GDM1 (cell line): ENCODE measurements around the gene PRDM16.

Experiments used
- DNase-seq: peaks from one replicate; lab custom pipeline; 2025; lab: John Stamatoyannopoulos, UW

Gene PRDM16

DNA sequence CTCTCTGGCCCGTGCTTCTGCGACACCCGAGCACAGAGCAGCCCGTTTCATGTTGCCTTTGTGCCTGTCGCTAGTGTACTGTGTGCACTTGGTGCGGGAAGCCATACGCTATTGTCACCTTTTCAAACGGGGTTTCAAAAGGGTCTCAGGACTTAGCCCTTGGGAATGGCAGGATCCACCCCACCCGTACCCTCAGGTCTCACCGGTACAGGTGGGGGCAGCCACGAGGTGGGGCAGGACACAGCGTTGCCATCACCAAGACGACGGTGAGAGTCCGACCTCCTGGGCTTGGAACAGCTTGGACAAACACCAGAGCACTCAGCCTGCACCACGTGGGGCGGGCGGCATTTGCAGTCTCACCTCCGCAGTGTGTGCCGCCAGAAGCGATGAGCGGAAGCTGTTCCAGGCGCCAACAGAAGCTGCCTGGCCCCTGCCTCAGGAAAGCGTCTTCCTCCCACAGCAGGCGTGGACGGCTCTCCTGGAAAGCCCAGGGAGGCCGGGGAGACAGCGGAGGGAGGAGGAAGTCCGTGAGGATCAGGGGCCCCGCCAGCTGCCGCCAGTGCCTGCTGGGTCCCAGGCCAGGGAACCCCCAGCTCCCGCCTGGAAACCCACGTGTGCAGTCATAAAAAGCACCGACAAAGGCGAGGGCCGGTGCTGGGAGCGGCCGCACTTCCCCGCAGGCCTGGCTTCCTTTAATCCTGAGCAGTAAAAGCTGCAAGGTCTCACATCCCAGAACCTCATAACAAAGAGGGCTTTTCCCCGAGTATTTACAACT is 254.2 kb downstream of the PRDM16 start:
- DNase-seq: no peak

DNA sequence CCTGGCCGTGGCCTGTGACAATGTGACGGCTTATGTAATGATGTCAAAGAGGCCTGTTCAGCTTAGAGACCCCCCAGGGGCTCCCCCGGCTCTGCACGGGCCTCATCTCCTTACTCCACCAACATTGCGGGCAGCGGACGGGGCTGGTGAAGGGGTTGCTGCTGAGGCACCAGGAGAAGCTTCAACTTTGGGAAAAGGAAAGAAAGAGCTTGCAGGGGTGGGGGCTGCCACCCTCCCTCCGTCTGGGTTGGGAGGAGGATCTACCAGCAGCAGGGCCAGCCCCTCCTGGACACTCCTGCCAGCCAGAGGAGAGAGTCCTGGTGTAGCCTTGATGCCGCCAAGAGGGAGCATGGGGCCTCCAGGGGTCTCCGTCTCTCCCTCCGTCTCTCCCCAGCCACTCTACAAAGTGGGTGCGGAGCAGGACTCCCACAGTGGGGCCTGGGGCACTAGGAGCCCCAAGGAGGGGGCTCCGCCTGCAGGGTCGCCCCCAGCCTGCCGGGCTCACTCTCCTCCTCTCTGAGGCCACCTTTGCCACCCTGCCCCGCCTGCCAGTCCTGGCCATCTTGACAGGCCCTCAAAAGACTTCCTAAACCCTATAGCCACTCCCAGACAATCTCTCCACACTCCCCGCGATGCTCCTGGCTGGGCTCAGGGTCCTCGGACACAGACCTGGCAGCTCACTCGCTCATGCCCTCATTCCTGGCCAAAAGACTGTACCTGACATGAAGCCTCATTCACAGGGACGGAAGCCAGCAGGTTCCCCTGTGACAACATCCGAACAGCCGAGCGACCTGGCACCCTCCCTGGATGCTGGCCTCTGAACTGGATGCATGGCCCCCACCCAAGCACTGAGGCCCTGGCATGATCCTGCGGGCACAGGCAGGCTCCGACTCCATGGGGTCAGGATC is 255.0 kb downstream of the PRDM16 start:
- DNase-seq: no peak

DNA sequence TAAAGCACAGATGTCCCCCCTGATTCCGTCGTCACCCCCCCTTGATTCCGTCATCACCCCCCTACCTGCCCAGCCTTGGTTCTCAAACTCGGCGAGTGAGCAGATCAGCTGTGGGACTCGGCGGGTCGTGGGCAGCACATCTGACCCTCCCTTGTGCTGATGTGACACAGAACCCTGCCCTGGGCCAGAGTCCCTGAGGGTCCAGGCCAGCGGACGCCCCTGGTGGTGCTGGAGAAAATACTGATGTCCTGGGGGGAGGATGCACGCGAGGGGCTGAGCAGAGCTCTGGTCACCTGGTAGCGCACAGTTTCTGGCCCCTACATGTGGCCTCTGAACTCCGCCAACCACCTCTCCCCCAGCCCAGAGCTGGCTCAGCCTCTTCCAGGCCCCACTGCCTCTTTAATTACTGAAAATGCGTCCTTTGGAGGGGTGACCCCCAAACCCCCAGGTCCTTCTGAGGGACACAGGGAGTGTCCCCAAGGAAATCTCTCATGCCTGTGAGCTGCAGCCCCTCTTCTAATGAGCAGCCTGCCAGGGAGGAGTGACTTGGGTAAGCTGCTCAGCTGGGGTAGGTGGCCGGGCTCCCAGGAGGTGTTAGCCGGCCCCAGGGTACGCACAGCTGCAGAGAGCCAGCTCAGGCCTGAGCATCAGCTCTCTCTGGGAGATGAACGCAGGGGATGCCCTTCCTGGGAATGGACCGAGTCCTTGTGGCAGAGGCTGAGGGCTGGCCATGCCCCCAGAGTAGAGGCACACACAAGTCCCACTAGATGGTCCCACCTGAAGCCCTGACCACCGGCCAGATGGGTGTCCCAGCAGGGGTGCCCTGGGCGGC is 255.9 kb downstream of the PRDM16 start:
- DNase-seq: no peak

DNA sequence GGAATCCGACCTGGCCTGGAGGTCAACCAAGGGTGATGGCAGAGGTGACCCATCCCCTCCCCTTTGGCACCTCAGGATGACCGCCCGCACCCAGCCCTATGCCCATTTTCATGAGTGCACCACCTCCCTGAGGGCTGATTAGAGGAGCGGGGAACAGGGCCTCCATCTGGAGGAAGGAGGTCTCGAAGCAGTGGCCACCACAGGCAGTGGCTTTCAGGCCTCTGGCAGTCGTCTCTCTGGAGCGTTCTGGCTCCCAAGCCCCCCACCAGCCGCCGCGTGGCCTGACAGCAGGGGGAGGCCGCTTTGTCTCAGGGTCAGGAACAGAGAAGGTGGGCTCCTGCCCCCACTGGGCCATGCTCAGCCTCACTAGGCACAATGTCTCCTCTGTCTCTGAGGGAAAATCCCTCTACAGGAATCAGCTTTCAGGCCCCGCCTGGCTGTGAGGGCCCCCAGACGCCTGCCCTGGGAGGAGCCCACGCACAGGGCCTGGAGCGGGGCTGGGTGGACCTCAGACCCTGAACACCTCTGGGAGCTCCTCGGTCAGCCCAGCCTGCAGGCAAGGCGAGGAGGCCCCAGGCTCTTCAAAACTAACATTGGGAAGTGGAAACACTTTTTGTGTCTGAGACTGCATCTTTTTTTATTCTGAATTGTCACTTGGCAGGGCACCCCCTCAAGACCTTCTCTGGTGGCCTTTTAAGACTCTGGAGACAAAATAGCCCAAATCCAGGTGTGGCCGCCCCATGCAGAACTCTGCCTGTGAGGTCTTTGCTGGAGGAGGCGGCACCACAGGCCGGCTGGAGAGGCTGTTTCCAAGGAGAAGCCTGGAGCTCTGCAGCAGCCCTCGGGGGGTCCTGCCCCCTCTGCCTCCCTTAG is 257.7 kb downstream of the PRDM16 start:
- no peak for DNase-seq

DNA sequence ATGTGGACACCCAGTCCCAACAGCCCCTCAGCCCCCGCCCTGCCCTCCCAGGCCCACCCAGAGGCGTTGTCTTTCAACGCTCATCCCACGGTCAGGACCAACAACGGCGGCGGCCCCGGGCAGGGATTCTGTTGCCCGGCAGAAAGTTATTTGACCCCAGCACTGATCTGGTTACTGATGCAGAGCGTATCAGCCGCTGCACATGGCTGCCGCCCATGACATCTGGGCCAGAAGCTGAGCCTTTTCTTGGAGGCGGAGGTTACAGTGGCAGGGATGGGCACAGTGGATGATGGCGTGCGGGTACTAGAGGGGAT is 258.3 kb downstream of the PRDM16 start:
- DNase-seq: no peak

DNA sequence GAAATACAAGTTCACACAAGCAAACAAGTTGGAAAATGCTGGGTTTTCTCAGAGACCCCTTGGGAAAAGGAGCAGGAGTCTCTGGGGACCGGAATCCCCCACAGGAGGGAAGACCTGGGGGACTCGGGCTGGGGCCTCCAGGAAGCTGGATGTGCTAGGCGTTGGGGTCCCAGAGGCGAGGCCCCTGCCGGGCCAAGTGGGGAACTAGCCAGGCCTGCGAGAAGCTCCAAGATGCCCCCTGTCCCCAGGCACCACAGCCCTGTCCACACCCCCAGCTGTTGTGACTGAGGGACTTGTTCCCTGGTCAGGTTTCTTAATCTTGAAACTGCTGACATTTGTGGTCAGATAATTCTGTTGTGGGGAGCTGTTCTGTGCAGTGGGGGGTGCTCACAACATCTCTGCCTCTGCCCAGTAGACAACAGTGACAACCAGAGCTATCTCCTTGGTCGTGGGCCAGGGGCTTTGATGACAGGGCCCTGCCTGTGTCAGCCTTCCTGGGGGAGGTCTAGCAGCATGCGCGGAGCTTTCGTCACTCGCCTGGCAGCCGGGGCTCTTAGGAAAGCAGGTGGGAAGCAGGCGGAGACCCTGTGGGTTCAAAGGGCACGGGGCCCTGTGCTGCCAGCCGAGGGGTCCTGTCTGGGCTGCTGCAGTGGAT is 259.1 kb downstream of the PRDM16 start:
- no peak for DNase-seq

DNA sequence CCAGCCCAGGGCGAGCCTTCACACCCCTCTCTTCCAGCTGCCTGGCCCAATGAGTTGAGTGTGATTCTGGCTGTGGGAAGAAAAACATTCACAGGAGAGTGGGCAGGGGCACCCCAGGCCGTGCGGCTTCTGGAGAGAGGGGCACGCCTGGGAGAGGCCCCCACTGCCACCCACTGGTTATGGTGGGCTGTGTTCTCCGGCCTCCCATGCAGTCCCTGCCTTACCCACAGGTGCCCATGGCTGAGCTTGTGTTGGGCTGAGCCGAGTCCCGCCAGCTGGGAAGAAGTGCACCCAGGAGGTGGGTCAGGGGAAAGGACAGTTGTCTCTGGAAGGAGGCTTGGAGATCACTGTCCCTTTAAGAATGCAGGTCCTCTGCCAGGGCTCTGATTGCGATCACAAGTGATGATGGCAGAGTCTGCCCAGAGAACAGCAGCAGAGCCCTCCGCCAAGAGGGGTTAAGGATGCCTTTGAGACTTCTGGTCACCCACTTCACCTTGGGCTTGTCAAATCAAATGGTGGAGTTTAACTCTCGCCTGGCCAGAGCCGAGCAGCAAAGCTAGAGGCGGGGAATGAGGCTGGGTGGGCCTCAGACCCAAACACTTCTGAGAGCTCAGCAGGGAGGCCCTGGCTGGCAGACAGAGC is 260.8 kb downstream of the PRDM16 start:
- no peak for DNase-seq

DNA sequence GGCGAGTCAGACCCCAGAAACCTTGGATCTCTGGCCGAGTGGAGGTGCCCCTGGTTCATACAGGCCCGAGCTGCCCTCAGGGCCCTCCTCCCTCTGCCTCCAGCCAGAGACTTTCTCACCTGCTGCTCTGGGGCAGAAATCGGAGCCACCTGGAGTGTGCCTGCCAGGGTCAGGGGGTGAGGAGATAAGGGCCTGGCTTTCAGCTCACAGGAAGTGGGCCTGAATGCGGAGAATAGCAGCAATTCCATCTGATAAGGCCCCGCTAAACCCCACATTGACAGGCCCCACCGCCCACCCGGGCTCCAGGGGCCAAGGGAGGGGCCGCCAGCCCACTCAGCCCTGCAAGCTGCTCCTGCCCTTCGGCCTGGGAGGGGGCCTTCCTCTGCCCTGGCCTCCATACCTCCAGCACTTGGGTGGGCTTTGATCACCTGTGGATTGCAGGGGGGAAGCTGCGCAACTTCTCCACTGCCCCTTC is 261.8 kb downstream of the PRDM16 start:
- DNase-seq: no peak

DNA sequence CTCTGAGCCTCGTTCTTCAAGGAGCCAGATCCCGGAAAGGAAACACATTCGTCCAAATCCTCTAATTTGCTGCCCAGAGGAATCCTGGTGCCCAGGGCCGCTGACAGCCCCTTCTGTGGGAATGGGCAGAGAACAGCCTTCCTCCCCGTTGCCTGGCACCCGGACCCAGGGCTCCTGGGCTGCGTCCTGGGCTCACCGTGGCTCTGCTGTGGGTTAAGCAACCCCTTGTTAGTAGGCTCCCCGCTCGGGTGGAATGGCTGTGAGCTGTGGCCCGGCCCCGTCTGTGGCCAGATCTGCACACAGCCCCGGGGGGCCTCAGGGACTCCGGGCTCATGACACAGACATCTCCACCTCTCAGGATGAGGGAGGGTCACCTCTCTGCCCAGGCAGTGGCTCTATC is 262.6 kb downstream of the PRDM16 start:
- no peak for DNase-seq

DNA sequence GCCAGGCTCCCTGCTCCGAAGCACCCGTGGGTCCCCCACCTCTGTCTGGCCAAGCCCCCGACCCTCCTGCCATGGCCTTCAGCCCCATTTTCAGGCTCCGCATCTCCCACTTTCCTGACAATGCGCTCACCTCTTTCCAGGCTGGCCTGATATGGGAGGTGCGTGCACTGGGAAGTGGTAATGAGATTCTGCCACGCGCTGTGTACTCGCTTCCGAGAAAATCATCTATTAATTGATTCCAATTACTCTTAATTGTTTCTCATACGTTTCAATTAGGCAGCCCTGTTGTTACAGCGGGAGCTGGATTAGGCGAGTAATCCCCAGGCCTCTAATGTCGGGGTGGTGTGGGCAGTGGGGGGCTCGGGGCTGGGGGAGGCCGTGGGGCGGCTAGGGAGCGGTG is 263.0 kb downstream of the PRDM16 start:
- no peak for DNase-seq

DNA sequence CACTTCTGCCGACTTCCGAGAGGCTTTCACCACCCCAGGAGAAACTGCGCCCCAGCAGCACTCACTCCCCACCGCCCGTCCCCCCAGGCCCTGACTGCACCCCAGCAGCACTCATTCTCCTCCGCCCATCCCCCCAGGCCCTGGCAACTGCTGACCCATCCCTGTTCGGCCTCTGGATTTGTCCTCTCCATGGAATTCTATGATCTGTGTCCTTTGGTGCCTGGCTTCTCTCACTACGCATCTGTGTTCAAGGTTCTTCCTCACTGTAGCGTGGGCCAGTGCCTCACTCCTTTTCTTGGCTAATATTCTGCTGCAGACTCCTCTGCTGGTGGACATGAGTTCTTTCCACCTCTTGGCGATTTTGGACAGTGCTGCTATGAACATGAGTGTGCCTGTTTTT is 263.7 kb downstream of the PRDM16 start:
- DNase-seq: no peak

DNA sequence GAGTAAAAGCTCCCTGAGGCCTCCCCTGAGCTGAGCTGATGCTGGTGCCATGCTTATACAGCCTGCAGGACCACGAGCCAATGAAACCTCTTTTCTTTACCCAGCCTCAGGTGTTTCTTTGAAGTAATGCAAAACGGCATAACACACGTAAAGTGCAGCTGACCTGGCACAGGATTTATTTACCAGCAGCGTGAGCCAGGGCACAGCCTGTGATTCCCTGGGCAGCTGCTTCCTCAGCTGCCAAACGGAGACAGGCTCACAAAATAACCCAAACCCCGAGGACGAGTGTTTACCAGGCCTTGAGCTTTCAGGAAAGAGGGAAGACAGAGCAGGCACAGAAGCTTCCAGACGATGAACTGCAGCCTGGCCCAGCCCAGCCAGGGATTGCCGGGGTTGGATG is 264.9 kb downstream of the PRDM16 start:
- no peak for DNase-seq

DNA sequence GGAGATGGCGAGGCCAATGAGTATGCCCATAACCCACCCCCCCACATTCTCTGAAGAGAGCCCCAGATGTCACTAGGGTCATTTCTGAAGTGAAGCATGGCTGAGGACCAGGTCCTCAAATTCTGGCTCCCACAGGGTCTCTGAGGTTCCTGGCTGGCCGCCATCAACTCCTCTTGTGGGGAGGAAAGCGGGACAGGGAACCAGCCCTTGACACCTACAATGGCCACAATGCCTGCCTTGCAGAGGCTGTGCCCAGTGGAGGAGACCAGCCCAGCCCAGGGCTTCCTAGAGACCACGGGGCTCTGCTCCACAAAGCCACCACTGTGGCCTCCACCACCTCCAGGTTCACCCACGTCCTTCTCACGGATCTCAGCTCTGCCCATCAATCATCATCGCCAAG is 265.4 kb downstream of the PRDM16 start:
- DNase-seq: no peak

DNA sequence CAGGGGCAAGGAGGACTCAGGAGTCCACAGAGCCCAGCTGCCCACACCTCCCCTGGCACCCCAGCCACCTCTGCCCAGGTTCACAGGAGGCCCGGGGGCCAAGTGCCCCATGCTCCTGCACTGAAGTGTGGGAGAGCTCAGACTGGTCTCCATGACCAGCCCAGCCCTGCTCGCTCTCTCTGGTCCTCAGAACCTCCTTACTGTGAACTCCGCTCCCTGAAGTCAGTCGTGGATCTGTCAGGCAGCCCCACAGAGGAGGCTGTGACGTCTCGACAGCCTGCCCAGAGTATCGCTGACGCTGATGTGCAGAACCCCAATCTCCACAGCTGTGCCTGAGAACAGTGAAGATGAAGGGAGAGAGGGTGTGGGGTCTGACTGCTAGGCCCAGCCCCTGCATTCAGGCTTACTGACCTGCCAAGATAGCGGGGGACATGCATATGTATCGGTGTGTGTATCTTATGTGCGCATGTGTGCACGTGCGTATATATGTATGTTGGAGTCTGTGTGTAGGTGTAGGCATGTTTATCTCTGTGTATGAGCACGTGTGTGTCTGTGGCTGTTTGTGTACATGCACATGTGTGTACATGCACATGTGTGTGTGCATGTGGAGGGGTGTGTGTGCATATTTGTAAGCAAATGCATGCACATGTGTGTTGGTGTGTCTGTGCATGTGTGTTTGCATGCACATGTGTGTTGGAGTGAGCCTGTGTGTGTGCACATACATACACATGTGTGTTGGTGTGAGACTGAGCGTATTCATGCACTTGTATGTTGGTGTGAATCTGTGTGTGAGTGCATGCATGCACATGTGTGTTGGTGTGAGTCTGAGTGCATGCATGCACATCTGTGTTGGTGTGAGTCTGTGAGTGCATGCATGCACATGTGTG is 267.0 kb downstream of the PRDM16 start:
- no peak for DNase-seq

DNA sequence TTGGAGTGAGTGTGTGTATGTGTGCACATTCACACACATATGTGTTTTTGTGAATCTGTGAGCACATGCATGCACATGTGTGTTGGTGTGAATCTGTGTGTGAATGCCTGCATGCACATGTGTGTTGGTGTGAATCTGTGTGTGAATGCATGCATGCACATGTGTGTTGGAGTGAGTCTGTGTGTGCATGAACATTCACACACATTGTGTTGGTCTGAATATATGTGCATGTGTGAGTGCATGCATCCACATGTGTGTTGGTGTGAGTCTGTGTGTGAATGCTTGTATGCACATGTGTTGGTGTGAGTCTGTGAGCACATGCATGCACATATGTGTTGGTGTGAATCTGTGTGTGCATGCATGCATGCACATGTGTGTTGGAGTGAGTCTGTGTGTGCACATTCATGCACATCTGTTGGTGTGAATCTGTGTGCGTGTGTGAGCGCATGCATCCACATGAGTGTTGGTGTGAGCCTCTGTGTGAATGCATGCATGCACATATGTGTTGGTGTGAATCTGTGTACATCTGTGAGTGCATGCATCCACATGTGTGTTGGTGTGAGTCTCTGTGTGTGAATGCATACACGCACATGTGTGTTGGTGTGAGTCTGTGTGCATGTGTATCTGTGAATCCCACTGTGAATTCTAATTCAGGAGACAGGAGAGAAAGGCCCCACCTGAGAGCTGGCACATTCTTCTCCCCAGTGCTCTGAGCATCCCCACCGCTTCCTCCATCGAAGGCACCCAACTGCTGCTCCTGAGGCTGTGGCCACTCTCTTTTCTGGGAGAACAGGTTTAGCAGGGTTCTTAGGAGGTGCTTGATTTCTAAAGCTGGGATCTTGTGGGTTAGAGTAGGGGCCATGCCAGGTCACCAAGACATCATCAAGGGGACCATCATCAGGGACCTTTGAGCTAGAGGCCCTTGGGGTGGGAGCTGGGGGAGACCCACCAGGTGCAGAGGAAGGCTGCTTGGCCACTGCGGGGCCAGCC is 267.9 kb downstream of the PRDM16 start:
- DNase-seq: no peak

DNA sequence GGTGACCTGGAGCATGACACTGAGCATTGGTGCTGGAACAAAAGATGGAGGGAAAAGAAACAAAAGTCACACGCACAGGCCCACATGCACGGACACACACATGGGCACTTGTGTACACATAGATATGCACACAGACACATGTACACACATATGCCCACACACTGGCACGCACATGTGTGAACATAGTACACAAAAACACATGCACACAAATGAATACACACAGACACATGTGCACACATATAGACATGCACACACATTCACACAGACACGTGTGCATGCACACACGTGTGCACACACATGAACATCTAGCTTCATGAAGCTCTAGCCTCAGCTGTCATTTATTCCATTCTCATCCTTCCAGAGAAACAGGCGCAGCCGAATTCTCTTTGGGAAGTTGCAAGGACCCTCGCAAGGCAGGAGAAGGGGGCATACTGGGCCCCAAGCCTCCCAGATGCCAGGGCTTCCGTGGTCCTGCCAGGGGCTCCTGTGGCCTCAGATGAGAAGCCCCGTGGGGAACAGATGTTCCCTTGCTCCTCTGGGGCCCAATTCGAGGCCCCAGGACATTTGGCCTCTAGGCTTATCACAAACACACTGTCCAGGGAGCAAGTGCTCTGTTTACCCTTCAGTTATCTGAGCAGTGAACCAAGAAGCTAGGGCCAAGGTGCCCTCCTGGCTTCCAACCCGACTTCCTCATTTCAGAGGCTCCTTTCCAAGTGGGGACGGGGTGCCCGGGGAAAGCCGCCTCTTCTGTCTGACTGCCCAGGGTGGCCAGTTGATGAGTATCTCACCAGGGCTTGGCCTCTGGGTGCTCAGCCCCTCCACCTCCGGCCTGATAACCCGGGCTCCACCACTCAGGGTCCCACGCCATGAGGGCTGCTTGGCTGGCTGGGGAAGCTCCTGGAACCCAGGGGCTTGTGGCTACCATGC is 269.1 kb downstream of the PRDM16 start:
- DNase-seq: no peak

DNA sequence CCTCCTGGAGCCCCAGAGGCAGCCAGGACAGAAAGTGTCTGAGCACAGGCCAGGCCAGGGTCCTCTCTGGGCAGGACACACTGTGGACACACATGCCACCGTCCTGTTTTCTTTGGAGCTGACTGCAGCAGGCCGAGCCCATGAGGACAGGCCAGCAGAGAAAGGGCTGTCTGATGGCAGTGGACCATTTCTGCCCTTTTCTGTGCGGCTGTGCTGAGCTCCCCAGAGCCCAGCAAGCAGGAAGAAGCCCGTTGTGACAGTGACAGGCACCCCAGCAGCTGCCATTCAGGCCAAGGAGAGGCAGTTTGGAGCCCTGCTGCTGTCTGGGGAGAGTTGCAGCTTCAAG is 269.7 kb downstream of the PRDM16 start:
- no peak for DNase-seq
